Muscle of arm (tissue), 12 donors: ENCODE results near the gene RNASE8. TPM values are rescaled to one million over a fixed set of nuclear protein-coding genes. Genes with fewer than 3 reads are reported as not detected.

ENCODE experiments used
- DNase-seq: peaks from one replicate; pipeline ENCODE4 v3.0.0-alpha.2; 2013
- polyA plus RNA-seq, 12 donors: library from polyadenylated mRNA; unstranded; fragments of 120-200 nt; gene quantifications; one replicate each; pipeline ENCODE4 v1.2.1, GENCODE V29; 2013; ENCODE audit not compliant: insufficient read length in 12 of 12

The RNASE8 gene
- polyA plus RNA-seq, 12 donors: not detected

DNA sequence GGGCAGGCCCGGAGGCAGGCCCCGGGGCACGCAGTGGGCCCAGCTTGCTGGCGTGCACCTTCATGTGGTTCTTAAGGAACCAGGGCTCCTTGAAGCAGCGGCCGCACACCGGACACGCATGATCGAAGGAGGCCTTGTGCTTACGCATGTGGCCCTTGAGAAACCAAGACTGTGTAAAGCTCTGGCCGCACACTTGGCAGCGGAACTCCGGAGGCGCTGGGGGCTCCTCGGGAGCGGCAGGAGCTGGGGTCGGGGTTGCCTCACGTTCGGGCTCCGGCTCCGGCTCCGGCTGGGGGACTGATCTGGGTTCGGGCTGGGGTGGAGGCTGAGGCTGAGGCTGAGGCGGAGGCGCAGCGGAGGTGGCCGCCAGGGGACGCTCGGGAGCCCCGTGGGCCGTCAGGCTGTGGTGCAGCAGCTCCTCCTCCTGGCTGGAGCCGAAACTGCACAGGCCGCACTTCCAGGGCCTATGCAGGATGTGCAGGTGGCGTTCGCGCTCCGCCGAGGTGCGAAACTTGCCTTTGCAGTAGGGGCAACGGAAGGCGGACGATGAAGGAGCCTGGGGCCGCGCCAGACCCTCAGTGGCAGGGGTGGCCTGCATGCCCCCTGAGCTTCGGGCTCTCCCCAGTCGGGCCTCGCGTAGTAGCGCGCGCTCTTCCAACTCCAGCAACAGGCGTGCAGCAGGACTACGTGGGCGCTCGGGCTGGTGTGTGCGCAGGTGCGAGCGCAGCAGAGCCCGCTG, 34.8 kb downstream of the RNASE8 start:
- DNase-seq: peak; percentile 85

DNA sequence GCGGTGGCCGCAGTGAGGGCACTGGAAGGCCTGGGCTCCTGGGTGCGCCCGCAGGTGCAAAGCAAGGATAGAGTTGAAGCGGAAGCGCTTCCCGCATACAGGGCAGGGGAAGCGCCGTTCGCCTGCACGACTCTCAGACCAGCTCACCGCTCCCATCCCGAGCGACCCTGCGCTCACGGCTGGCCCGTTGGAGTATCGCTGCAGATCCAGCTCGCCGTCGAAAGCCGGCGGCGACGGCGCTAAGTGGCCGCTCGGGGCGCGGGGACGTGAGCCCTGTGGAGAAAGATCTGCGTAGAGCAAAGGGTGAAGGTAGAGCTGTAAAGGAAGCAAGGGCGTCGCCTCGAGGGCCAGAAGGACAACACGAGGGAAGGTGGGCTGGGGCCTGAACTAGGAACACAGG, 35.4 kb downstream of the RNASE8 start:
- no peak for DNase-seq

DNA sequence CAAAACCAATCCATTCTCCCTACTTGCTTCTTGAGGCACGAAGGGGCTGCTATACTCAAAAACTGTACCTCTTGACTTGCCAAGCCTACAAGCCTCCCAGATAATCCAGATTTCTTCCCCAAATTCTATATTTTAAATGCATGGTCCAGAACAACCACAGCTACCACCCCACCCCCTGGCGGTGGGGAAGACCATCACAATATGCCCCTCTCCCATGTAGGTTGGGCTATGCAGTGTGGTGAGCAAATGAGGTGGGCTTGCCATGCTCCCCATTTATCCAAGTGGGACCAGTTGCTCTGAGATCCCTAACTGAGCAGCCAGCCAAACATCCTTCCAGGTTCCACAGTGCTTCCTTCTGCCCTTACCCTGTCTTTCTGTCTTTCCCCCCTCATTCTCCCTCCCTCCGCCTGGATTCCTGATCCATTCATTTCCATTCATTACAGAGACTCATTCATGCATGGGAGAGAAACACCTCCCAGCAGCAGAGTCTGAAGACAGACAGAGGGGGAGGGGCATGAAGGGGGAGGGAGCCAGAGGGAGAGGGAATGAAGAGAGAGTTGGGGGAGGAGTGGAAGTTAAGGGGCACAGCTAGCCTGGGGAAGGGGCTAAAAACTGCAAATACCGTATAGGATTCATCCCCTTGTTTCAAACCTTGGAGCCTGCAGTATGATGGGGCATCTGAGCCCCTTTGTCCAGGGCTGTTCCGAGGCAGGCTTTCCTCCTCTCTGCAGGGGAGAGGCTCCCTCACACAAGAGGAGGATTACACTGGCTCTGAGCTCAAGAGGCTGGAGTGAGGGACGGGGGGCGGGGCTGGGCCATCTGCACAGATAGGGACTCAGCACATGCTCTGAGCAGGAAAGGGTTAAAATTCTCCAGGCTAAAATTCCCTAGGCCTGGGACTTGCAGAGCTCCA, 36.4 kb downstream of the RNASE8 start:
- no peak for DNase-seq

DNA sequence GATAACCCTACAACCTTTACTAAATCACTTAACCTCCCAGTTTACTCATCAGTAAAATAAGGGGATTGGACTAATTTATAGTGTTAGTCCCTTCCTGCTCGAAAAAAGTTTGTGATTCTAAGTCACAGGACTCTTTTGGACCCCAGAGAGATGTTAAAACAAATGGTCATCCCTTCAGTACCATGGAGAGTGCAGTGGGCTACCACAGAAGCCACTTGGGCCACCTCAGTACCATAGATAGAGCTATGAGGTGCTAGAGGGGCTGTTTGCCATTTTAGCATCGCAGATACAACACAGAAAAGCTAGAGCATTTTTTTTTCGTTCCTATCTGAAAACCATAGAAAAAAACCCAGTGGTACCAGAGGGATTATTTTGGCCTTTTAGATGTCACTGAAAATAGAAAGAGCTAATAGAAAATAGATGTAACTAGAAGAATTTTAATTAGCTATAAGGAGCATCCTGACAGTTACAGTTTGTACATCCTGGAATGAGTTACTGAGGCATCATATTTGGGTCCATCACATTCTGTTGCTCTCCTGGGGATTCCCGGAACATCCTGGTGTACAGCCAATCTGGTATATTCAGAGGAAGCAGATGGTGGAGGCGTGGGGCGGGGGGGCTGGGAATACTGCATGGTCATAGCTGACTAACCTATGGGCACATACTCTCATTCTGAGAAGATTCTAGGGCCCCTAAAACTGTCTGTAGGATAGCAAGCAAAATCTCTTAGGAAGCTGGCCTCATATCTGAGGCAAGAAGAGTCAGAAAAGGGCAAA, 38.0 kb downstream of the RNASE8 start:
- no peak for DNase-seq

DNA sequence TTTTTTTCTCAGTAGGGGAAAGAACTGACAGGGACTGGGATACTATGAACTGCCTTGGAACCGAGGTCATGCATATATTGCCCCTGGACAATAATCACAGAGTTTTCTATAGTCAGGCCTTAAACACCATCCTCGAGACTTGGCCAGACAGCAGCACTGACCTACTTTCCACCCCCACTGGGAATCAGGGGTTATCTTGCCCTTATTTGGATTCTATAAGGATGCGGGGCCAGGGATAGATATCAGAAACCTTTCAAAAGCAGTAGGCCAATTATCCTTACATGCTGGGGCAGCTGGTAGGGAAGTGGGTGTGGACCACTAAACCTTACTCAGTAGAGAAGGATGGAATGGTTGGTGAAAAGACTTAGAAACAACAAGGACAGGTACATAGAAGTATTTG, 38.8 kb downstream of the RNASE8 start:
- DNase-seq: no peak

DNA sequence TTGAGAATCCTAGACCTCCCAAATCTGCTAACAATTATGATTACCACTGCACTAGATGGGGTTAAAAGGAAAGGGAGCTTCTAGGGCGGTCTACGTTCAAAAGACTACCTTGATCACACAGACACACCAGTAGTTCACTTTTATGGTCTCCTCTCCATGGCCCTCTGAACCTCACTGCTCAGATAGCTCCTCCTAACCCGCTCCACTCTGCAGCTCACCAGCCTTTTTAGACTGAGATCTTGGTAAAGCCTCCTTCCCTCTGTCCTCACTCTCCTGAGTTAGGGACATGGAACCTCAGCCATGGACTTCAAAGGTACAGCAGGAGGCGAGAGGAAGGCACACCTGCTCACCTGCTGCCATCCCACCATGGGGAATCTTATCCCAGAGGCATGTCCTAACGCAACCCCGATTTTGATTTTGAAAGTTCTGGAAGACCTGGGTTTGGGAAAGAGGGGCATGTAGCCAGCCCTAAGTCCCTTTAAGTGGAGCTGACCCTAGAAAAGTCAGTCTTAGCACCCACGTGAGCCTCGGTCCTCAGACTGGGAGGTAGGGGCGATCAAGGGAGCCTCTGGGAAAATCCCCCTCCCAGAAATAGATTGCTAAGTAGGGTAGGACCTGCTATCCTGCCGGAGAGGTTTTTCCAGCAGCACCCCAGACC, 39.5 kb downstream of the RNASE8 start:
- no peak for DNase-seq

DNA sequence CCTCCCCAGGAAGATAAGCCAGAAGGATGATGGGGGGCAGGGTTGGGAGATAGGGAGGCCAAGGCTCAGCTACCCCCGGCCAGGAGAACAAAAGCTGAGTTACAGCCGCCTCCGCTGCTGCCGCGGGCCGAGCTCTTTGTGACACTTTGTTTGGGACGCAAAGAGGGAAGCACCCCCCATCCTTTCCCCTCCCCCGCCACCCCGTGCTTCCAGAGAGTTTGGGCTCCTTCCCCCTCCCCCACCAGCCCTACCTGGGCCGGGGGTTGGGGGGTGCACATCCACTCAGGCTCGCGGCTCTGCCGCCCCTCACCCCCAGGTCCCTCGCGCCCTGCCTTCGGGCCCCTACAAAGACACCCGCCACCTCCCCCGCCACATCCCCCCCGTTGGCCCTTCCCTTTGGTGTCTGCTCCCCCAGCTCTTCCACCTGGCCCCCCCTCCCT, 40.0 kb downstream of the RNASE8 start:
- no peak for DNase-seq

DNA sequence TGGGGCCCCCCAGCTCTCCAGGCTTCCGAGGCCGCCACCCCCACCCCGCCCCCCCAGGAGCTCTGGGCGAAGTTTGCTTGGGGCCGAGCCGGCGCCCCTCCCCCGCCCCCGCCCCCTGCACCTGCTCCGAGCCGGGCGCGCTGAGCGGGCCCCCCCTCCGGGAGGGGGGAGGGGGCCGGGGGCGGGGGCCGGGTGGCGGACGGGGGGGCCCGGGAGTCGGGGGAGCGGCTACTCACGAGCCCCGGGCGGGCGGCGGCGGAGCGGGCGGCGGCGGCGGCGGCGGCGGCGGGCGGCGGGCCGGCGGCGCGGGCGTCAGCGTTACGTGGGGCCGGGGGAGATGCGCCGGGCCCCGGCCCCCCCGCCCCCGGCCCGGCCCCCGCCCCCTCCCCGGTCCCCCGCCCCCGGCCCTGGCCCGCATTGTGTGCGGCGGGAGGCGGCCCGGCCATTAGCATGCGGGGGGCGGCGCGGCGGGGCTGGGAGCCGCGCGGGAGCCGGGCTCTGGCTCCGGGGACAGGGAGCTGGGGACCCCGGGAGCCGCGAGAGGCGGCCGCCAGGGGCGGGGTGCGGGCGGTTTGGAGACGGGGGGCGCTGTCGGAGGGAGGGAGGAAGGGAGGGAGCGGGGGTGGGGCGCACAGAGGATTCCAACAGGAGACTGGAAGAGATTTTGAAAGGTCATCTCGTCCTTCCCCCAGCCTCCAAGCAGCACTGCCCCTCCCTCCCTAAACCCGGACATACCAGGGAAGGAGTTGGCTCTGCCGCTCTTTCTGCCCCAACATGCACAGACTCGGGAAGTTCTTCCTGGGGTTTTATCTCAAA, 40.7 kb downstream of the RNASE8 start, which contains the start of gene ZNF219:
Gene ZNF219, minus strand, starts transcription at position 580 of the 816 bp plus-strand sequence. CDS start 5,064 bp downstream, outside the sequence.
- DNase-seq: peak; percentile 46

DNA sequence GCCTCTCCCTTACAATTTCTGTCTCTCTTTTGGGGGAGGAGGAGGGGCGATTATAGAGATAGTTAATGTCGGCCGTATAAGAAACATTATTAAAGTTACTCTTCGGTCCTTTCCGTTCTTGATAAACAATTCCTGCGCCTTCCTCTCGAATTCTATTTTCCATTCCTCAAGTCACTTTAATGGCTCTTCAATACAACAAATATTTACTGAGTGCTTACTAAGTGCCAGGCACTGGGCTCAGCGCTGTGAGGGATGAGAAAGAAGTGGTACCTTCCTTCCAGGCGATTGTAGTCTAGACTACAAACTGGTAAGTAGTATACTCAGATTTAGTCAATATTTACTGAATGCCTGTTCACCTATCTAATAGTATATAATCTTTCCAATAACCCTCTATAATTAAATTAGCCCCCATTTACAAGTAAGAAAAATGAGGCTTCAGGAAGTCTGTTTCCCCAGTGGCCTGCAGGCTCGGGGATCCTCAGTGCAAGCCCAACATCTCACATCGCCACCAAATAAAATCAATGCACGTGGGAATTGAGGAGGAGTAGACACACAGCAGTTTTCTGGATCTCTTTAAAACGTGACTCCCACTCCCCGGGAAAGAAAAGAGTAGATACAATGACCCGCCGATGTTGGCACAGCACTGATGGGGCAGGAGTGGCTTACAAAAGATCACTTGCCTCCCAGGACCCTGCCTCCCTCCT, 41.4 kb downstream of the RNASE8 start:
- no peak for DNase-seq

DNA sequence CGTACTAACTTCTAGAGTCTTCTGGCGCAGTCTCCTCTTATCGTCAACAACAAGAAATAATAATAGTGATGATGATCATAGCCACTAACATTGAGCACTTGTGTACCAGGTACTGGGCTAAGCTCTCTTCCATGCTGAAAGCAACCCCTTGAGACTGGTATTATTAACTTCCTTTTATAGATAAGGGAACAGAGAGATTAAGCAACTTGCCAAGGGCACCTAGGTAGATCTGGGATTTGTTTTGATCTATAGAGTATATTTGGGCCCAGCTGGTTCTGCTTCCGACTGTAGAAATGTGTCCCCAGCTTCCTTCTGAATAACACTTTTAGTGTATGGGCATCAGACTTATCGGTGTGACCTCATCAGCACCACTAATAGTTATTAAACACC, 42.0 kb downstream of the RNASE8 start:
- DNase-seq: no peak

DNA sequence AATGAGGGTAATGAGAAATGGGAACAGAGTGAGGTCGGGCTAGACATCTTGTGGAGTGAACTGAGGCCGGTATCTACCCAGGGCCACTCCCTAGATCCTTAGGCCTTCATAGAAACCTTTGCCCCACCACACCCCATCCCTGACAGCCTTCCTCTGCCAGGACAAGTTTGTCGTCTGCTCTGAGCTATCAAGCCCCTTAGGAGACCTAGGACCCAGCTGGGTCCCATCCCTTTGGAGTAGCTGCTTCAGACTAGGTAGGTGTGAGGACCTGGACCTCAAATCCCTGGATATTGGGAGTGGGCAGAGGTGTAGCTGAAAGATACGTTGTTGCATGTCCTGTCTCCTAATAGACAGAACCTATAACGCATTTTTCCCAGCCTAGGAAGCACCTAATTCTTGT, 43.3 kb downstream of the RNASE8 start, which contains the start of gene TMEM253:
Gene TMEM253, plus strand, starts transcription at position 136 of the 400 bp plus-strand sequence. CDS start 278 bp downstream, outside the sequence.
- no peak for DNase-seq

DNA sequence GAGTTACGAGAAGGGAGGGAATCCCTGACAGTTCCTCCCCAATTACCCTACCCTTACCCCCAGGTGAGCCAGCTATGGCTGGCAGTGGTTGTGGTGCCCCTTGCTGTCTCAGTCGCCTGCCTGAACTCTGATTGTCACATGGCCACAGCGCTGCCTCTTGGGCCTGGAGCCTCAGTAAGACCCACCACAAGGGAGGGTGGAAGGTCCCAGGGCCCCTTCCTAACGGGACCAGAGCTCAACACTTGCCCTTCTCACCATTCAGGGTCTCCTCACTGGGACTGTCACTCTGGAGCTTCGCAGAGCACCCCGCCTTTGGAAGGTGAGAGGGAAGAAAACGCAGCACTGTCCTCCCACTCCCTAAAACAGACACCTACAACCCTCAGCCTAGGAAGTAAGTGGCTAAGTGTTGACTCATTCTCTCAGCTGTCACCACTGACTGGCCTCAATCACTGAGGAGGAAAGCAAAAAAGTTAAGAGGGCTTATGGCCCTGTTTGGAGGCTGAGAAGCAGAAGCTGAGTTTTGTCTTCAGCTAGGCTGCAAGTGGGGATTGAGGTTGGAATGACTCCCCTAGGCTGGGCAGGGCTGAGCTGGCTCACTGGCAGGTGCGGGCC, 44.3 kb downstream of the RNASE8 start:
- DNase-seq: no peak

DNA sequence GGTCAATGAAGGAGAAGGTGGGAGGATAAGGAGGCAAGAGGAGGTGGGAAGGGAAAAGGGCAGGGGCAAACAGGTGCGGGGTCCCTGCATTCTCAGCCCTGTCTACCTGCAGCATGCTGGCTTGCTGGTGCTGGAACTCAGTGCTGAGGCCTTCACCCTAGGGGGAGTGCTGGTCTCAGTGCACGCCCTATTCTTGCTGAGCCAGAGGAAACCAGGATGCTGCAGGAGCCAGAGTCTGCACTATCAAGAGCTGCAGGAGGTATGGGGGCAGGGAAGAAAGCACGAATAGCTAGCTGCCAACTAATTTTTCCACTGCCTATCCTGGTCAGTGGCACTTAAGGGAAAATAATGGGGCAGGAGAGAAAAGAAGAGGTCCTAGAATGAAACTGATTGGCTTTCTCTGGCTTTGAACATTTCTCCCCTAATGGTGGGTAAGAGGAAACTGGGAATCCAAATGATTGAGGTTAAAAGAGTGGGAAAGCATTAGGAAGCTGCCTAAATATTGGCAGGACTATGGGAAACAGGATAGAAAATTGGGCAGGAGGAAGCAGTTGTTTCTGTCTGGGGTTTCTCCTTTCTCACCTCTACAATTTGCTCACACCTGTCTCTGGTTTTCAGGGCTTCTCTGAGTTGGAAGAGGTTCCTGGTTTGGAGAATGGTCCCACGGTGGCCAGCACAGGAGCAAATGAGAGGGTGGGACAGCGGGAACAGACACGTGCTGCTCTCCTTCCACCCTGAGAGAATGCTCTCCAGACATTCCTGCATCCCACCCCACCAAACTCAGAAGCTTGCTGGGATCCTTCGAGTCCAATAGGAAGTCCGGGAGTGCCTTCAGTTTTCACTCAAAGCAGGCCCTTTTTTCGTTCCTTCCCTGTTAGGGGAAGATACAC, 45.1 kb downstream of the RNASE8 start:
- no peak for DNase-seq

DNA sequence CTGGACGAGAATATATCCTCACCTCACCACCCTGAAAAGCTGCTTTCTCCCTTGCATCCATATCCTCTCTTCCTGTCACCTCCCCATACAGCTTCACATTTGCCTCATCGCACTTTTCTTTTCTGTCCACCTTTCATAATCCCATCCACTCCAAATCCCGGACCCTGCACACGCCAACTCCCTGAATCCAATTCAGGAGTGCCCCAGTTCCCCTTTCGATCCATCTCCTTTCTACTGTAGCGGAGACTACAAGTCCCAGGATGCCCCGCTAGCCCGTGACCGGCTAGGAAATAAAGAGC, 45.7 kb downstream of the RNASE8 start:
- DNase-seq: no peak

DNA sequence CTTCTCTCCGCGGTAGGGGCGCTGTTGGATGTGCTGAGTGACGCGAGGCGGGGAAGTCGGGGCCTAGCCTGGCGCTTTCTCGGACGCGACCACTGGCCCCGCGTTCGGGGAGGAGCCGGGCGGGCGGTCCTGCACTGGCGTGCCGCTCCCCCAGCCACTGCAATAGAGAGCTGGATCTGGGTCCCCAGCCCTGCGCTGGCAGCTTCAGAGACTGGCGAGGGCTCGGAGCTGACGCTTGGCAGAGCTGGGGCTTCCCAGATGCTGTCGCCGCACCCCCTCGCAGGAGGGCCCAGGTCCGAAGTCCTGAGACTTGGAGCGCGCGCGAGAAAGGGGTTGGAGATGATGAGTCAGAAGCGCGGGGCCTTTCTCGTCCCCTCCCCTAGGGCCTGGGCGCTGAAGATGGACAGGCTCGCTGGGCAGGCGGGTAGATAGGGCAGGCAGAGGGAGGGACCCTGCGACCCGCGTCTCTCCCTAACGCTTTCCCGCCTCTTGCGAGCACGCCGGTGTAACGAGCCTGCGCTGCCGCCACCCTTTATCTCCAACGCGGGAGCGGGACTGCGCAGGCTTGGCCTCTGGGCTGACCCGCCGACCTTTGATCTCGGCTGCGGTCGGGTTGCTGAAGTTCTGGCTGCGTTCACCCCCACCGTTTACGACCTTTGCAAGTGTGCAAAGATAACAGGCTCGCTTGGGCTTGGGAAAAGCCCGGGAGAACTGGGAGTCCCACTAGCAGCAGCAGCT, 46.3 kb downstream of the RNASE8 start:
- peak; percentile 96 for DNase-seq

DNA sequence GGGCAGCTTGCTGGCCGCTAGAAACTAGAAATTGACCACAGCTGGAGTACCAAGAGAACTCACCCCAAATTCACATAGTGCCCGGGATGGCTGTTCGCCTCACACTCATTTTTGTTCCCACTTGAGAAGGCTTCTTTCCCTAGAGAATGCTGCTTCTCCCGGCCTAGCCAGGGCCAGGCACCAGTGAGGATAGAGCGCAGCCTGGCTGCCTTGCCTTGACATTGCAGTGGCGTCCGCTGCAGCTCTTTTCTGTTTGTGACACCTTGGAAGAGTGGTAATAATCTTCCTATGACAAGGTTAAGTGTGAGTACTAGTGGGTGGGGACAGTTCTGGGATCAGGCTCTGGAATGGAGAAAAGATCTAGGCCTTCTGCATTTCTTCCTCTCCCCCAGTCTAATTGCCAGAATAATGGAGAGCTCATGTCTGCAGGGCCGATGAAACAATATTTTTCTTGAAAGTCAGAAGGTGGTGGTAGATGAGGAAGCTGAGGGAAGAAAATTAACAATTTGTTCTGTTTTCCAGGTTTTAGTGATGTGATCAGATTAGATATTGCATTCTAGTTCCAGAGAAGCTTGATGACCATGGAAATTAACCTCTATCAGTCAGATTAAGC, 46.9 kb downstream of the RNASE8 start:
- DNase-seq: peak; percentile 78

DNA sequence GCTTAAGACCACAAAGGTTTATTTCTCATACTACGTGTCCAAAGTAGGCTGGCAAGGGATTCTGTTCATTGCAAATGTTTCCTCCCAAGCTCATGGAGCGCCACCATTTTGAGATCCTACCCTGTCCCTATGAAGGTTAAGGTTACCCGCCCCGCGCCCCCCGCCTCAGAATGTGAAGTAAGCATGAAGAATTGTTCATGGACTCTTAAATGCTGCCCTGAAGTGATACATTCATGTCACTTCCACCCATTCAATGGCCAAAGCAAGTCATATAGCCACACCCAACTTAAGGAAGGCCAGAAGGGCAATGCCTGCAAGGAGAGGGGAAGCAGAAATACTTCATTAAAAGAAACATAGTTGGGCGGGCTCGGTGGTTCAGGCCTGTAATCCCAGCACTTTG, 47.5 kb downstream of the RNASE8 start:
- DNase-seq: no peak

DNA sequence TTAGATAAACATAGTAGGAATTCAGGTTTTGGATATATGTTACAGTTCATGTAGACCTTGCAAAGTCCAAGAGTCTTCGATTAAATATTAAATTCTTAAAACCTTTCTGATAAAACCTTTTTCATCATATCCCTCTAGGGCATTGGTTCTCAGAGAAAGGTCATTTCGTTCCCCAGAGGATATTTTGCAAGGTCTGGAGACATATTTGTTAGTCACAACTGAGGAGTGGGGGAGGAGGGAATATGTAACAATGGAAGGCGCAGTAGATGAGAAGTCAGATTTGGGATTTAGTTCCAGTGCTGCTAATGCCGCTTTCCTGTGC, 48.5 kb downstream of the RNASE8 start:
- DNase-seq: no peak
